ENCODE data around the gene CLDN1. TPM values are rescaled to one million over a fixed set of nuclear protein-coding genes. Genes with fewer than 3 reads are reported as not detected.

The CLDN1 gene
- total and polyA plus RNA-seq, 2 donors (not counting 1 experiment from before 2014, with no cell fraction given): 3.0 to 7.1 TPM

DNA sequence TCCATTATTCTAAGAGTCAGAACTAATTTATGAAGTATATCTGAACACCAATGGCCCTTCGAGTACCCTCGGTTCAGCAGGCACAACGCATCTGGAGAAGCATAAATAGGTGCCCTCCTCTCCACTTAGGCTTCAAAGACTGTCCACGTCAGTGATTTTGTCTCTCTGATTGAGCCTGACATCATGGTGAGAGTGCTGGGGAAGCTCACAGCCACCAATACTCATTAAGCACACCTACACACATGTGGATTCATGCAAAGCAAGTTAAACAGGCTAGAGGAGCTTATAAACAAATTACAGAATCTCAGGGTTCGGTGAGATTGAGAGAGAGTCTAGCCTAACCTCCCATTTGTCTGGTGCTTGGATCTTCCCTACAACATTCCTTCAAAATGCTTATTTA is 3.6 kb downstream of the CLDN1 start:
- Histone ChIP-seq H3K9ac (ENCODE audit: insufficient read depth, low read length) (no peak overlapping the region), H2AFZ (ENCODE audit: low read length) (no peak overlapping the region), H3K36me3 (ENCODE audit: control insufficient read depth, insufficient read depth, low read length) (no peaks in the 10 kb centered on the region), H3K4me1 (ENCODE audit: control insufficient read depth, extremely low read depth, insufficient read depth, low read length) (peaks cover 3% of the 10 kb centered on the region), H3K79me2 (ENCODE audit: control insufficient read depth, insufficient read depth, low read length) (no peaks in the 10 kb centered on the region), H3K27me3 (ENCODE audit: control insufficient read depth, insufficient read depth, low read length) (no peaks in the 10 kb centered on the region), H3K4me3 (replicated peaks in 1 of 4; ENCODE audit: control extremely low read depth in 1 of 4, insufficient read depth in 1 of 4, low read depth in 3 of 4, low read length in 4 of 4) (no peak overlapping the region), H3K27ac (ENCODE audit: insufficient read depth, low read length) (no peak overlapping the region), H4K20me1 (ENCODE audit: control insufficient read depth, extremely low read depth, insufficient read depth, low read length) (no peaks in the 10 kb centered on the region), H3K9me3 (ENCODE audit: control insufficient read depth, insufficient read depth, low read depth, low read length) (no peaks in the 10 kb centered on the region), H3K4me2 (ENCODE audit: extremely low read depth, insufficient read depth, low read length) (no peak overlapping the region)
- TF ChIP-seq EZH2 (IDR thresholded peaks at IDR 0.05; ENCODE audit: low read length, missing control alignments): no peak
- TF ChIP-seq, protein P1, sequence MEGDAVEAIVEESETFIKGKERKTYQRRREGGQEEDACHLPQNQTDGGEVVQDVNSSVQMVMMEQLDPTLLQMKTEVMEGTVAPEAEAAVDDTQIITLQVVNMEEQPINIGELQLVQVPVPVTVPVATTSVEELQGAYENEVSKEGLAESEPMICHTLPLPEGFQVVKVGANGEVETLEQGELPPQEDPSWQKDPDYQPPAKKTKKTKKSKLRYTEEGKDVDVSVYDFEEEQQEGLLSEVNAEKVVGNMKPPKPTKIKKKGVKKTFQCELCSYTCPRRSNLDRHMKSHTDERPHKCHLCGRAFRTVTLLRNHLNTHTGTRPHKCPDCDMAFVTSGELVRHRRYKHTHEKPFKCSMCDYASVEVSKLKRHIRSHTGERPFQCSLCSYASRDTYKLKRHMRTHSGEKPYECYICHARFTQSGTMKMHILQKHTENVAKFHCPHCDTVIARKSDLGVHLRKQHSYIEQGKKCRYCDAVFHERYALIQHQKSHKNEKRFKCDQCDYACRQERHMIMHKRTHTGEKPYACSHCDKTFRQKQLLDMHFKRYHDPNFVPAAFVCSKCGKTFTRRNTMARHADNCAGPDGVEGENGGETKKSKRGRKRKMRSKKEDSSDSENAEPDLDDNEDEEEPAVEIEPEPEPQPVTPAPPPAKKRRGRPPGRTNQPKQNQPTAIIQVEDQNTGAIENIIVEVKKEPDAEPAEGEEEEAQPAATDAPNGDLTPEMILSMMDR (conservative IDR thresholded peaks at IDR 0.05 in 1 of 2, IDR thresholded peaks at IDR 0.05 in 1 of 2; ENCODE audit: low read depth in 1 of 2, low read length in 2 of 2): no peak
- no peak for DNase-seq (ENCODE audit: low read depth in 2 of 2)

DNA sequence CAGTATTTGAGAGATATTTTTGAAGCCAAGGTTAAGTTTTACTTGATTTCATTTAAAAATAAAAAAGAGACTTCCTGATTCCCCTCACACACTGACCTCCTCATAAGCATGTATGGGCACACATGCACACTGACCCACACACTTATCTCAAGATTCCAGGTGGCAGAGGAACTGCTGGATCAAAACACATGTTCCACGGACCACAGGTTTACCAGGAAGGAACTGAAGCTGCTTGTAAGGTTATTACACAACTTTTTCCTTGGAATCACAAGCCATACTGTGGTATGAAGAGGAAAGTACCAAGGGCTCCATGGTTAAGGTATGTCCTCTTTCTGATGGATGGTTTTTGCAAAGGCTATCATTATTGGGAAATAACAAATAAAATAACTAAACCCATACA is 7.5 kb downstream of the CLDN1 start:
- Histone ChIP-seq H3K4me2 (ENCODE audit: extremely low read depth, insufficient read depth, low read length) (no peak overlapping the region), H3K9ac (ENCODE audit: insufficient read depth, low read length) (no peak overlapping the region), H3K27me3 (ENCODE audit: control insufficient read depth, insufficient read depth, low read length) (no peaks in the 10 kb centered on the region), H3K27ac (ENCODE audit: insufficient read depth, low read length) (no peak overlapping the region), H3K79me2 (ENCODE audit: control insufficient read depth, insufficient read depth, low read length) (no peaks in the 10 kb centered on the region), H4K20me1 (ENCODE audit: control insufficient read depth, extremely low read depth, insufficient read depth, low read length) (no peaks in the 10 kb centered on the region), H3K4me1 (ENCODE audit: control insufficient read depth, extremely low read depth, insufficient read depth, low read length) (no peaks in the 10 kb centered on the region), H3K36me3 (ENCODE audit: control insufficient read depth, insufficient read depth, low read length) (no peaks in the 10 kb centered on the region), H3K4me3 (replicated peaks in 1 of 4; ENCODE audit: control extremely low read depth in 1 of 4, insufficient read depth in 1 of 4, low read depth in 3 of 4, low read length in 4 of 4) (no peak overlapping the region), H2AFZ (ENCODE audit: low read length) (no peak overlapping the region), H3K9me3 (ENCODE audit: control insufficient read depth, insufficient read depth, low read depth, low read length) (no peaks in the 10 kb centered on the region)
- no peak for TF ChIP-seq EZH2 (IDR thresholded peaks at IDR 0.05; ENCODE audit: low read length, missing control alignments)
- TF ChIP-seq, protein P1 (conservative IDR thresholded peaks at IDR 0.05 in 1 of 2, IDR thresholded peaks at IDR 0.05 in 1 of 2; ENCODE audit: low read depth in 1 of 2, low read length in 2 of 2): no peak
- DNase-seq (ENCODE audit: low read depth in 2 of 2): no peak

DNA sequence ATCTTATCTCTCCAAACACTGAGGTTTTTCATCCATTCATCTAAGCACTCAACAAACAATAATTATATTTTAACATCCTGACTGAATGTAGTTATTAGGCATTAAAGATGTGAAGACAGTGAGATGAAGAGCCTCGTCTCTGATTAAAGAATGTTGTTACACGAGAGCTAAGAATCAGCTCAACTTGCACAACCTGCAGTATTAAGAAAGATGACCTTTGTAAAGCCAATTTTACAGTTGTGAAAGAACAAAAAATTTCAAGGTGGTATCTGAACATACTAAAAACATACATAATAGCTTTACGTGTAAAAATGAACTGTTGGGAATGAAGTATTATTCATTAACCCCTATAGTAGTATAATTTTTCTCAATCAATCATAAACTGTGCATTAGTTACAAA is 12.8 kb downstream of the CLDN1 start:
- no peak overlapping the region for H3K4me2 ChIP-seq (ENCODE audit: extremely low read depth, insufficient read depth, low read length)
- H3K27me3 ChIP-seq (ENCODE audit: control insufficient read depth, insufficient read depth, low read length): no peaks in the 10 kb centered on the region
- no peaks in the 10 kb centered on the region for H4K20me1 ChIP-seq (ENCODE audit: control insufficient read depth, extremely low read depth, insufficient read depth, low read length)
- no peak for DNase-seq (ENCODE audit: low read depth in 2 of 2)
- no peak overlapping the region for H3K9ac ChIP-seq (ENCODE audit: insufficient read depth, low read length)
- H3K4me3 ChIP-seq (replicated peaks in 1 of 4; ENCODE audit: control extremely low read depth in 1 of 4, insufficient read depth in 1 of 4, low read depth in 3 of 4, low read length in 4 of 4): no peak overlapping the region
- no peak overlapping the region for H2AFZ ChIP-seq (ENCODE audit: low read length)
- no peaks in the 10 kb centered on the region for H3K4me1 ChIP-seq (ENCODE audit: control insufficient read depth, extremely low read depth, insufficient read depth, low read length)
- no peaks in the 10 kb centered on the region for H3K36me3 ChIP-seq (ENCODE audit: control insufficient read depth, insufficient read depth, low read length)
- no peaks in the 10 kb centered on the region for H3K79me2 ChIP-seq (ENCODE audit: control insufficient read depth, insufficient read depth, low read length)
- no peak overlapping the region for H3K27ac ChIP-seq (ENCODE audit: insufficient read depth, low read length)
- no peaks in the 10 kb centered on the region for H3K9me3 ChIP-seq (ENCODE audit: control insufficient read depth, insufficient read depth, low read depth, low read length)
- TF ChIP-seq, protein P1 (conservative IDR thresholded peaks at IDR 0.05 in 1 of 2, IDR thresholded peaks at IDR 0.05 in 1 of 2; ENCODE audit: low read depth in 1 of 2, low read length in 2 of 2): no peak
- no peak for TF ChIP-seq EZH2 (IDR thresholded peaks at IDR 0.05; ENCODE audit: low read length, missing control alignments)

Data from fibroblast of lung (primary cell).